Hepatocyte (in vitro differentiated cells): Measurements from ENCODE around the gene CLIC4. TPM values are rescaled to one million over a fixed set of nuclear protein-coding genes. Genes with fewer than 3 reads are reported as not detected.
"Not testable (repeated sequence)": the region's sequence is repeated elsewhere in the genome, so short reads cannot be mapped to it uniquely, and the experiment has no call there.

Experiments used
- DNase-seq: peaks from one replicate; pipeline ENCODE4 v3.0.0-alpha.2; 2016; ENCODE audit warnings: low spot score
- H2AFZ ChIP-seq: fragments of 200-600 bp; sonication (generic); 2 replicates; pipeline ENCODE4 v1.6.0; 2016; ENCODE audit warnings: antibody characterized with exemption, mild to moderate bottlenecking
- H3K27ac ChIP-seq: fragments of 200-600 bp; sonication (generic); 2 replicates; pipeline ENCODE4 v1.5.1; 2016; ENCODE audit warnings: mild to moderate bottlenecking
- H3K27me3 ChIP-seq: fragments of 200-600 bp; sonication (generic); 2 replicates; pipeline ENCODE4 v1.6.1; 2016
- H3K36me3 ChIP-seq: fragments of 200-600 bp; sonication (generic); replicated peaks from 2 replicates; pipeline ENCODE4 v1.5.1; 2016; ENCODE audit warnings: low read depth; ENCODE audit not compliant: insufficient read depth
- H3K4me1 ChIP-seq: fragments of 200-600 bp; sonication (generic); 2 replicates; pipeline ENCODE4 v1.5.1; 2016; ENCODE audit warnings: mild to moderate bottlenecking, moderate library complexity; ENCODE audit not compliant: insufficient read depth
- H3K4me2 ChIP-seq: fragments of 200-600 bp; sonication (generic); 2 replicates; pipeline ENCODE4 v1.6.0; 2016
- H3K4me3 ChIP-seq: fragments of 200-600 bp; sonication (generic); 2 replicates; pipeline ENCODE4 v1.5.1; 2016; ENCODE audit warnings: mild to moderate bottlenecking
- H3K79me2 ChIP-seq: fragments of 200-600 bp; sonication (generic); 2 replicates; pipeline ENCODE4 v1.6.0; 2017; ENCODE audit warnings: mild to moderate bottlenecking
- H3K9me2 ChIP-seq: fragments of 200-600 bp; sonication (generic); replicated peaks from 2 replicates; pipeline ENCODE4 v1.6.0; 2017; ENCODE audit warnings: mild to moderate bottlenecking; ENCODE audit not compliant: insufficient read depth
- H3K9me3 ChIP-seq: fragments of 200-600 bp; sonication (generic); 2 replicates; pipeline ENCODE4 v1.5.1; 2016; ENCODE audit warnings: low read depth, mild to moderate bottlenecking
- H4K20me1 ChIP-seq: fragments of 200-600 bp; sonication (generic); 2 replicates; pipeline ENCODE4 v1.6.0; 2016; ENCODE audit warnings: mild to moderate bottlenecking; ENCODE audit not compliant: insufficient read depth, poor library complexity, severe bottlenecking
- CTCF ChIP-seq: fragments of 200-600 bp; sonication (generic); IDR thresholded peaks from 2 replicates; pipeline ENCODE4 v1.5.1; 2016; ENCODE audit warnings: antibody characterized with exemption, mild to moderate bottlenecking; ENCODE audit not compliant: poor library complexity
- EZH2 ChIP-seq: fragments of 200-600 bp; sonication (generic); IDR thresholded peaks from 2 replicates; pipeline ENCODE4 v1.6.1; 2016; ENCODE audit warnings: antibody characterized with exemption, mild to moderate bottlenecking, borderline replicate concordance
- EZH2phosphoT487 ChIP-seq: fragments of 200-600 bp; sonication (generic); IDR thresholded peaks from one replicate; pipeline ENCODE4 v1.6.1; 2018; ENCODE audit warnings: antibody characterized with exemption, mild to moderate bottlenecking, low read depth, moderate library complexity; ENCODE audit not compliant: unreplicated experiment, severe bottlenecking
- WGBS: methylation state at CpG from one replicate; pipeline ENCODE4 v1.1.6; 2016; ENCODE audit warnings: low lambda C conversion rate; ENCODE audit errors: missing lambda C conversion rate; 5-methylcytosine and 5-hydroxymethylcytosine counted together
- polyA plus RNA-seq: library from polyadenylated mRNA; unstranded; fragments of >200 nt; fragmentation: Nextera tagmentation; extraction: Ambion mirVana; gene quantifications from 2 replicates; pipeline ENCODE4 v1.2.1, GENCODE V29; 2016
- total RNA-seq: library from RNA; depleted of rRNA; stranded (reverse); fragments of >200 nt; gene quantifications from 2 replicates; pipeline ENCODE4 v1.2.3, GENCODE V29; 2014

The CLIC4 gene
- total and polyA plus RNA-seq, 2 experiments from 2014 or later: 146 to 259 TPM

GRCh38 chr1:24720152-24720551 lies 25.1 kb upstream of the CLIC4 start:
- no peak overlapping the region for H3K4me3 ChIP-seq
- H3K27ac ChIP-seq: no peak overlapping the region
- H3K79me2 ChIP-seq: no peaks in the 10 kb centered on the region
- no peak for TF ChIP-seq EZH2
- TF ChIP-seq EZH2phosphoT487: no peak
- TF ChIP-seq CTCF: no peak
- no peaks in the 10 kb centered on the region for H3K9me2 ChIP-seq
- no peaks in the 10 kb centered on the region for H3K27me3 ChIP-seq
- no peaks in the 10 kb centered on the region for H3K9me3 ChIP-seq
- H3K4me1 ChIP-seq: peaks cover 6% of the 10 kb centered on the region
- DNase-seq: no peak
- H4K20me1 ChIP-seq: no peaks in the 10 kb centered on the region
- WGBS: 89% methylated on average over 12 of the region's 12 CpGs
- no peaks in the 10 kb centered on the region for H3K36me3 ChIP-seq
- H3K4me2 ChIP-seq: no peak overlapping the region
- H2AFZ ChIP-seq: no peak overlapping the region

GRCh38 chr1:24721533-24721932 lies 23.7 kb upstream of the CLIC4 start:
- whole genome bisulfite sequencing: 98% methylated on average over 9 of the region's 31 CpGs
- H3K9me2 ChIP-seq: no peaks in the 10 kb centered on the region
- H3K79me2 ChIP-seq: no peaks in the 10 kb centered on the region
- H3K4me3 ChIP-seq: no peak overlapping the region
- no peak overlapping the region for H2AFZ ChIP-seq
- no peaks in the 10 kb centered on the region for H3K27me3 ChIP-seq
- no peaks in the 10 kb centered on the region for H3K9me3 ChIP-seq
- H4K20me1 ChIP-seq: no peaks in the 10 kb centered on the region
- no peak for DNase-seq
- H3K4me2 ChIP-seq: no peak overlapping the region
- TF ChIP-seq EZH2phosphoT487 (no peak), EZH2 (no peak), CTCF (no peak)
- no peak overlapping the region for H3K27ac ChIP-seq
- H3K36me3 ChIP-seq: no peaks in the 10 kb centered on the region
- H3K4me1 ChIP-seq: peaks cover 10% of the 10 kb centered on the region

GRCh38 chr1:24722073-24723035 lies 22.9 kb upstream of the CLIC4 start:
- H3K4me1 ChIP-seq: peaks cover 10% of the 10 kb centered on the region
- not testable (repeated sequence) for H3K4me2 ChIP-seq, H2AFZ ChIP-seq, H3K79me2 ChIP-seq, H3K4me3 ChIP-seq, H3K9me2 ChIP-seq, H3K27ac ChIP-seq, H4K20me1 ChIP-seq, H3K36me3 ChIP-seq, H3K9me3 ChIP-seq, H3K27me3 ChIP-seq, DNase-seq
- 87% methylated on average over 21 of the region's 21 CpGs for WGBS

- Histone ChIP-seq H2AFZ (peak overlapping the region; percentile 53), H3K9me3 (no peaks in the 10 kb centered on the region), H3K27me3 (no peaks in the 10 kb centered on the region), H3K4me1 (peaks cover 10% of the 10 kb centered on the region), H3K79me2 (no peaks in the 10 kb centered on the region), H3K36me3 (no peaks in the 10 kb centered on the region), H3K4me2 (peak overlapping the region; percentile 22), H3K4me3 (no peak overlapping the region), H3K27ac (peak overlapping the region; percentile 58), H3K9me2 (no peaks in the 10 kb centered on the region), H4K20me1 (no peaks in the 10 kb centered on the region)
- WGBS: 67% methylated on average over 13 of the region's 13 CpGs
- TF ChIP-seq CTCF (no peak), EZH2 (no peak), EZH2phosphoT487 (no peak)
- DNase-seq: peak; percentile 42
These were observed 20.7 kb upstream of the CLIC4 start for GRCh38 chr1:24724345-24725208.
